IPS-18c (cell line): ENCODE results near the gene FGFBP3.

Experiments
- H3K4me3 ChIP-seq: 2 replicates; pipeline ENCODE4 v1.7.0; 2013; ENCODE audit warnings: low read depth, mild to moderate bottlenecking, low read length, moderate library complexity; ENCODE audit not compliant: insufficient read depth
- H3K9me3 ChIP-seq: one replicate; pipeline ENCODE4 v1.6.1; 2013; ENCODE audit warnings: mild to moderate bottlenecking, low read length, moderate library complexity; ENCODE audit not compliant: control insufficient read depth, insufficient read depth

Gene FGFBP3

GRCh38 chr10:91880310-91880709 is 29.0 kb downstream of the FGFBP3 start:
- peaks cover 2% of the 10 kb centered on the region for H3K9me3 ChIP-seq
- H3K4me3 ChIP-seq: 0 out of 2 replicates have a peak overlapping the region, but pooled peaks have one; percentile 6

GRCh38 chr10:91879515-91880170 is 29.6 kb downstream of the FGFBP3 start:
- Histone ChIP-seq H3K4me3 (no peak overlapping the region), H3K9me3 (peaks cover 2% of the 10 kb centered on the region)

- no peaks in the 10 kb centered on the region for H3K9me3 ChIP-seq
Observed at GRCh38 chr10:91875779-91876178, 33.5 kb downstream of the FGFBP3 start.

GRCh38 chr10:91875156-91875555 is 34.1 kb downstream of the FGFBP3 start:
- Histone ChIP-seq H3K4me3 (no peak overlapping the region), H3K9me3 (no peaks in the 10 kb centered on the region)

More at GRCh38 chr10:91875779-91876178, 33.5 kb downstream of the FGFBP3 start:
- H3K4me3 ChIP-seq: no peak overlapping the region

GRCh38 chr10:91865562-91866081 is 43.7 kb downstream of the FGFBP3 start:
- no peak overlapping the region for H3K4me3 ChIP-seq

GRCh38 chr10:91864744-91865143 is 44.5 kb downstream of the FGFBP3 start:
- Histone ChIP-seq H3K9me3 (no peaks in the 10 kb centered on the region), H3K4me3 (no peak overlapping the region)

More at GRCh38 chr10:91865562-91866081, 43.7 kb downstream of the FGFBP3 start:
- H3K9me3 ChIP-seq: no peaks in the 10 kb centered on the region

GRCh38 chr10:91864099-91864498 is 45.2 kb downstream of the FGFBP3 start:
- Histone ChIP-seq H3K9me3 (no peaks in the 10 kb centered on the region), H3K4me3 (no peak overlapping the region)

- Histone ChIP-seq H3K9me3 (no peaks in the 10 kb centered on the region), H3K4me3 (no peak overlapping the region)
Observed at GRCh38 chr10:91860885-91861284, 48.4 kb downstream of the FGFBP3 start.

- Histone ChIP-seq H3K4me3 (no peak overlapping the region), H3K9me3 (no peaks in the 10 kb centered on the region)
Observed at GRCh38 chr10:91856637-91857036, 52.6 kb downstream of the FGFBP3 start.
